HCT116 (cell line): ENCODE data around the gene SEC22C. TPM values are rescaled to one million over a fixed set of nuclear protein-coding genes. Genes with fewer than 3 reads are reported as not detected.

Experiments
- ATAC-seq: fragments of 200-7000 bp; cut with Tn5 transposase; 2 replicates; pipeline ENCODE4 v1.9.1; 2020; ENCODE audit warnings: mild to moderate bottlenecking, moderate library complexity
- BruUV-seq: library from RNA; stranded (reverse); fragments of 400-500 nt; replicated peaks from 2 replicates; lab custom pipeline; 2021; lab: Mats Ljungman, UMichigan
- CTCF ChIA-PET: fragments of 300-600 bp; sonication (Branson Sonifier 250); formaldehyde crosslinking; loops from one replicate; lab custom pipeline; 2021; ENCODE audit warnings: antibody characterized with exemption; lab: Charles Lee
- POLR2A ChIA-PET: fragments of 300-600, 350-600 bp; sonication (Branson Sonifier 250); formaldehyde crosslinking; loops from one replicate; lab custom pipeline; 2021; ENCODE audit warnings: antibody characterized with exemption; lab: Charles Lee
- RAD21 ChIA-PET, 2 experiments: fragments of 300-600 bp; sonication (Branson Sonifier 250); formaldehyde crosslinking; loops; one replicate each; lab custom pipeline; 2023; ENCODE audit warnings: low total read pairs in 2 of 2; ENCODE audit not compliant: uncharacterized antibody in 2 of 2, unreplicated experiment in 2 of 2, low non-redundant PET in 1 of 2; lab: Charles Lee
- DNase-seq: peaks from one replicate; pipeline ENCODE4 v3.0.0-alpha.2; 2010; ENCODE audit warnings: low read depth, low spot score
- H2AFZ ChIP-seq: fragments of 200-600 bp; shearing (Covaris generic), sonication (generic); 2 replicates; pipeline ENCODE4 v1.6.1; 2017; ENCODE audit warnings: low read depth, mixed run types, mixed read lengths, antibody characterized with exemption, low read length; ENCODE audit not compliant: poor library complexity, severe bottlenecking
- H3K27ac ChIP-seq: 2 replicates; pipeline ENCODE4 v1.5.1; 2012; ENCODE audit warnings: low read depth, low read length
- H3K27me3 ChIP-seq: fragments of 200-600 bp; sonication (generic); 2 replicates; pipeline ENCODE4 v1.6.1; 2016; ENCODE audit warnings: mixed run types, low read length, mixed read lengths; ENCODE audit not compliant: insufficient read depth
- H3K36me3 ChIP-seq, 2 experiments: fragments of 200-500 bp in 1 of 2; fragments of 200-600 bp in 1 of 2; sonication (Bioruptor generic) in 1 of 2; sonication (generic) in 1 of 2; 2 replicates each; pipeline versions ENCODE4 v1.5.1 to v1.6.1; 2014 to 2016; ENCODE audit warnings: low read length in 2 of 2, inconsistent platforms in 1 of 2, mixed read lengths in 1 of 2, mixed run types in 1 of 2; ENCODE audit not compliant: insufficient read depth in 2 of 2, control insufficient read depth in 1 of 2
- H3K4me1 ChIP-seq, 2 experiments: fragments of 200-600 bp in 1 of 2; sonication (generic) in 1 of 2; 2 replicates each; pipeline versions ENCODE4 v1.5.1 to v1.6.1; 2012 to 2017; ENCODE audit warnings: low read length in 2 of 2, inconsistent platforms in 1 of 2, mild to moderate bottlenecking in 1 of 2, mixed read lengths in 1 of 2, mixed run types in 1 of 2, moderate library complexity in 1 of 2; ENCODE audit not compliant: insufficient read depth in 2 of 2, control insufficient read depth in 1 of 2
- H3K4me2 ChIP-seq: fragments of 200-600 bp; sonication (generic); 2 replicates; pipeline ENCODE4 v1.6.1; 2017; ENCODE audit warnings: mixed run types, low read length, mixed read lengths
- H3K4me3 ChIP-seq, 2 experiments: fragments of 200-600 bp in 1 of 2; sonication (generic) in 1 of 2; replicated peaks in 1 of 2; 2 replicates each; pipeline ENCODE4 v1.5.1; 2011 to 2016; ENCODE audit warnings: low read length in 2 of 2, control low read depth in 1 of 2, low read depth in 1 of 2, mild to moderate bottlenecking in 1 of 2, mixed read lengths in 1 of 2, mixed run types in 1 of 2
- H3K79me2 ChIP-seq: fragments of 200-600 bp; sonication (generic); 2 replicates; pipeline ENCODE4 v1.6.1; 2017; ENCODE audit warnings: mild to moderate bottlenecking, mixed run types, low read length, moderate library complexity, mixed read lengths; ENCODE audit not compliant: insufficient read depth
- H3K9ac ChIP-seq: fragments of 200-600 bp; sonication (generic); 2 replicates; pipeline ENCODE4 v1.6.1; 2016; ENCODE audit warnings: low read length, mixed read lengths
- H3K9me2 ChIP-seq: fragments of 200-600 bp; sonication (generic), shearing (Covaris generic); 2 replicates; pipeline ENCODE4 v1.6.1; 2017; ENCODE audit warnings: mixed run types, mild to moderate bottlenecking, moderate library complexity; ENCODE audit not compliant: insufficient read depth
- H3K9me3 ChIP-seq, 2 experiments: fragments of 200-500 bp in 1 of 2; fragments of 200-600 bp in 1 of 2; sonication (Bioruptor generic) in 1 of 2; sonication (generic) in 1 of 2; 2 replicates each; pipeline ENCODE4 v1.6.1; 2014 to 2017; ENCODE audit warnings: low read length in 2 of 2, mixed read lengths in 2 of 2, inconsistent platforms in 1 of 2, low read depth in 1 of 2, mild to moderate bottlenecking in 1 of 2, mixed run types in 1 of 2, moderate library complexity in 1 of 2; ENCODE audit not compliant: control insufficient read depth in 1 of 2, insufficient read depth in 1 of 2
- H4K20me1 ChIP-seq: fragments of 200-600 bp; sonication (generic), shearing (Covaris generic); 2 replicates; pipeline ENCODE4 v1.6.1; 2017; ENCODE audit warnings: mixed run types, mild to moderate bottlenecking, moderate library complexity; ENCODE audit not compliant: insufficient read depth
- CBX3 ChIP-seq: IDR thresholded peaks from 2 replicates; pipeline ENCODE4 v1.6.1; 2012; ENCODE audit warnings: low read depth
- CEBPB ChIP-seq: IDR thresholded peaks from 2 replicates; pipeline ENCODE4 v1.6.1; 2012; ENCODE audit warnings: low read depth
- EGR1 ChIP-seq: IDR thresholded peaks from 2 replicates; pipeline ENCODE4 v1.6.1; 2012; ENCODE audit warnings: low read depth
- ELF1 ChIP-seq: IDR thresholded peaks from 2 replicates; pipeline ENCODE4 v1.6.1; 2012; ENCODE audit warnings: low read depth, borderline replicate concordance
- EZH2 ChIP-seq: fragments of 200-600 bp; sonication (generic); IDR thresholded peaks from 2 replicates; pipeline ENCODE4 v1.6.1; 2017; ENCODE audit warnings: antibody characterized with exemption, mixed run types
- EZH2phosphoT487 ChIP-seq: fragments of 200-600 bp; IDR thresholded peaks from 2 replicates; pipeline ENCODE4 v1.6.1; 2018; ENCODE audit warnings: antibody characterized with exemption, borderline replicate concordance
- FOSL1 ChIP-seq: IDR thresholded peaks from 2 replicates; pipeline ENCODE4 v1.6.1; 2012; ENCODE audit warnings: low read depth
- JUND ChIP-seq: IDR thresholded peaks from 2 replicates; pipeline ENCODE4 v1.6.1; 2012
- POLR2A ChIP-seq: IDR thresholded peaks from 2 replicates; pipeline ENCODE4 v1.7.0; 2011; ENCODE audit warnings: borderline replicate concordance; ENCODE audit not compliant: insufficient read depth, insufficient read length; ENCODE audit errors: extremely low read depth
- POLR2AphosphoS5 ChIP-seq: IDR thresholded peaks from 2 replicates; pipeline ENCODE4 v1.6.1; 2011; ENCODE audit warnings: mild to moderate bottlenecking, low read depth, low read length, moderate library complexity
- RAD21 ChIP-seq: IDR thresholded peaks from 2 replicates; pipeline ENCODE4 v1.6.1; 2012; ENCODE audit warnings: low read depth, mild to moderate bottlenecking
- SIN3A ChIP-seq: IDR thresholded peaks from 2 replicates; pipeline ENCODE4 v1.6.1; 2012; ENCODE audit warnings: low read depth
- SP1 ChIP-seq: IDR thresholded peaks from 2 replicates; pipeline ENCODE4 v1.6.1; 2012; ENCODE audit warnings: low read depth
- TCF7L2 ChIP-seq: IDR thresholded peaks from 2 replicates; pipeline ENCODE4 v1.7.0; 2011; ENCODE audit warnings: borderline replicate concordance, inconsistent platforms; ENCODE audit not compliant: insufficient read depth, insufficient read length; ENCODE audit errors: extremely low read depth
- YY1 ChIP-seq: IDR thresholded peaks from 2 replicates; pipeline ENCODE4 v1.6.1; 2011; ENCODE audit warnings: low read length, low read depth, moderate library complexity, mild to moderate bottlenecking; ENCODE audit not compliant: insufficient replicate concordance; ENCODE audit errors: extremely low read depth
- ZFX ChIP-seq: fragments of 450-650 bp; IDR thresholded peaks from 2 replicates; pipeline ENCODE4 v1.6.1; 2017
- ZNF274 ChIP-seq: fragments of 200-500 bp; sonication (Bioruptor generic); IDR thresholded peaks from 2 replicates; pipeline ENCODE4 v1.6.1; 2014; ENCODE audit warnings: mild to moderate bottlenecking, low read depth, low read length, inconsistent platforms
- intact Hi-C: fragments of 100-400 bp; cut with micrococcal nuclease; formaldehyde crosslinking; loops from 2 replicates; pipeline ENCODE4 v1.10.0; 2022
- total RNA-seq: library from RNA; stranded (reverse); gene quantifications from one replicate; pipeline ENCODE4 v1.2.1, GENCODE V29; 2021; ENCODE audit not compliant: unreplicated experiment
- TF ChIP-seq, protein P1 (sequence below): IDR thresholded peaks from 2 replicates; pipeline ENCODE4 v1.6.1; 2011; ENCODE audit warnings: mild to moderate bottlenecking, low read length, moderate library complexity; ENCODE audit not compliant: insufficient replicate concordance; ENCODE audit errors: extremely low read depth
- TF ChIP-seq, protein P2 (sequence below), 3 experiments: fragments of 200-600 bp in 1 of 3; sonication (generic) in 1 of 3; IDR thresholded peaks in 2 of 3; conservative IDR thresholded peaks in 1 of 3; 2 replicates each; pipeline ENCODE4 v1.5.1; 2012 to 2017; ENCODE audit warnings: low read depth in 2 of 3, low read length in 2 of 3, antibody characterized with exemption in 1 of 3, borderline replicate concordance in 1 of 3, control low read depth in 1 of 3, mild to moderate bottlenecking in 1 of 3, mixed read lengths in 1 of 3, mixed run types in 1 of 3, moderate library complexity in 1 of 3; ENCODE audit not compliant: insufficient read depth in 1 of 3
- TF ChIP-seq, protein P3 (sequence below): IDR thresholded peaks from 2 replicates; pipeline ENCODE4 v1.6.1; 2012
- TF ChIP-seq, protein P4 (sequence below): IDR thresholded peaks from 2 replicates; pipeline ENCODE4 v1.6.1; 2012

SEC22C gene
- total RNA-seq, 1 experiment from 2014 or later: 43.4 TPM

DNA sequence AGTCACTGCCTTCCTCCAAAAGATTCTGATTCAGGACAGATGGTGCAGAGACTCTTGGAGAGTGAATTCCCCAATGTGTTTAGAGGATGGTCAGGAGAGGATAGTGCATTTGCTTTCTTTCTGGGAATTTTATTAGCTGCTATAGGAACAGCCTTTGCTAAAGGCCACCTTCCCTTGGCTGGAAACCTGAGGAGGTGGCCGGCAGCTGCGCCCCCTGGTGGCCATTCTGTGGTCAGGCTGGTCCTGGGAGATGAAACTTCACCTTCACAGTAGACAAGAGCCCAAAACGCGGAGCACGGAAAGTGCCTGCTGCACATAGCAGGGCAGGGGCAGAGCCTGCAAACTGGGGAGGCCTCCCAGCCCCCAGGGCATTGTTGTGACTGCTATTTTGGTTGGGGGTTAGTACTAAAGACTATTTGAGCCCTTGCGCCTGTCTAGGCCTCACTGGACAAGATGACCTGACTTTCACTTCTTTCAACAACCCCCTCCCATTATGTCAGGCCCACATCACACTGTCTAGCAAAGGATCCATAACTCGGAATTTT lies 34.3 kb downstream of the SEC22C start:
- Histone ChIP-seq H2AFZ (no peak overlapping the region), H3K9ac (no peak overlapping the region), H4K20me1 (no peaks in the 10 kb centered on the region), H3K27ac (no peak overlapping the region)
- TF ChIP-seq ELF1 (no peak), YY1 (peak; percentile 31), POLR2A (no peak), JUND (no peak), CBX3 (no peak), CEBPB (no peak), FOSL1 (no peak), SIN3A (no peak), TCF7L2 (no peak), RAD21 (peak; percentile 57), POLR2AphosphoS5 (0 out of 2 replicates have a peak, but pooled peaks have one; percentile 24), ZNF274 (no peak), EGR1 (no peak), EZH2 (no peak), SP1 (no peak), ZFX (no peak), EZH2phosphoT487 (no peak)
- TF ChIP-seq, protein P1, sequence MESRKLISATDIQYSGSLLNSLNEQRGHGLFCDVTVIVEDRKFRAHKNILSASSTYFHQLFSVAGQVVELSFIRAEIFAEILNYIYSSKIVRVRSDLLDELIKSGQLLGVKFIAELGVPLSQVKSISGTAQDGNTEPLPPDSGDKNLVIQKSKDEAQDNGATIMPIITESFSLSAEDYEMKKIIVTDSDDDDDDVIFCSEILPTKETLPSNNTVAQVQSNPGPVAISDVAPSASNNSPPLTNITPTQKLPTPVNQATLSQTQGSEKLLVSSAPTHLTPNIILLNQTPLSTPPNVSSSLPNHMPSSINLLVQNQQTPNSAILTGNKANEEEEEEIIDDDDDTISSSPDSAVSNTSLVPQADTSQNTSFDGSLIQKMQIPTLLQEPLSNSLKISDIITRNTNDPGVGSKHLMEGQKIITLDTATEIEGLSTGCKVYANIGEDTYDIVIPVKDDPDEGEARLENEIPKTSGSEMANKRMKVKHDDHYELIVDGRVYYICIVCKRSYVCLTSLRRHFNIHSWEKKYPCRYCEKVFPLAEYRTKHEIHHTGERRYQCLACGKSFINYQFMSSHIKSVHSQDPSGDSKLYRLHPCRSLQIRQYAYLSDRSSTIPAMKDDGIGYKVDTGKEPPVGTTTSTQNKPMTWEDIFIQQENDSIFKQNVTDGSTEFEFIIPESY: no peak
- TF ChIP-seq, protein P2, sequence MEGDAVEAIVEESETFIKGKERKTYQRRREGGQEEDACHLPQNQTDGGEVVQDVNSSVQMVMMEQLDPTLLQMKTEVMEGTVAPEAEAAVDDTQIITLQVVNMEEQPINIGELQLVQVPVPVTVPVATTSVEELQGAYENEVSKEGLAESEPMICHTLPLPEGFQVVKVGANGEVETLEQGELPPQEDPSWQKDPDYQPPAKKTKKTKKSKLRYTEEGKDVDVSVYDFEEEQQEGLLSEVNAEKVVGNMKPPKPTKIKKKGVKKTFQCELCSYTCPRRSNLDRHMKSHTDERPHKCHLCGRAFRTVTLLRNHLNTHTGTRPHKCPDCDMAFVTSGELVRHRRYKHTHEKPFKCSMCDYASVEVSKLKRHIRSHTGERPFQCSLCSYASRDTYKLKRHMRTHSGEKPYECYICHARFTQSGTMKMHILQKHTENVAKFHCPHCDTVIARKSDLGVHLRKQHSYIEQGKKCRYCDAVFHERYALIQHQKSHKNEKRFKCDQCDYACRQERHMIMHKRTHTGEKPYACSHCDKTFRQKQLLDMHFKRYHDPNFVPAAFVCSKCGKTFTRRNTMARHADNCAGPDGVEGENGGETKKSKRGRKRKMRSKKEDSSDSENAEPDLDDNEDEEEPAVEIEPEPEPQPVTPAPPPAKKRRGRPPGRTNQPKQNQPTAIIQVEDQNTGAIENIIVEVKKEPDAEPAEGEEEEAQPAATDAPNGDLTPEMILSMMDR (IDR thresholded peaks at IDR 0.05 in 2 of 3, conservative IDR thresholded peaks at IDR 0.05 in 1 of 3; ENCODE audit: borderline replicate concordance in 1 of 3, insufficient read depth in 1 of 3, low read depth in 2 of 3, low read length in 2 of 3): peak; percentile 69 to 99 (median 98); a peak in 5 of 6 replicates
- TF ChIP-seq, protein P3, sequence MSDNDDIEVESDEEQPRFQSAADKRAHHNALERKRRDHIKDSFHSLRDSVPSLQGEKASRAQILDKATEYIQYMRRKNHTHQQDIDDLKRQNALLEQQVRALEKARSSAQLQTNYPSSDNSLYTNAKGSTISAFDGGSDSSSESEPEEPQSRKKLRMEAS: no peak
- TF ChIP-seq, protein P4, sequence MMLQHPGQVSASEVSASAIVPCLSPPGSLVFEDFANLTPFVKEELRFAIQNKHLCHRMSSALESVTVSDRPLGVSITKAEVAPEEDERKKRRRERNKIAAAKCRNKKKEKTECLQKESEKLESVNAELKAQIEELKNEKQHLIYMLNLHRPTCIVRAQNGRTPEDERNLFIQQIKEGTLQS: no peak
- TF ChIP-seq, all 23 proteins: peak for 4
- BruUV-seq: no TSS peak
- Histone ChIP-seq H3K4me2 (no peak overlapping the region), H3K9me2 (no peaks in the 10 kb centered on the region), H3K4me3 (no peak overlapping the region), H3K27me3 (no peaks in the 10 kb centered on the region), H3K9me3 (no peaks in the 10 kb centered on the region), H3K36me3 (peaks cover 4 to 5% of the 10 kb centered on the region in 2 experiments; a peak in 3 of 4 replicates), H3K4me1 (no peaks in the 10 kb centered on the region), H3K79me2 (no peaks in the 10 kb centered on the region)
- ATAC-seq (peak; percentile 96), DNase-seq (peak; percentile 31)
- RAD21 ChIA-PET: no interaction called here
- CTCF ChIA-PET: interaction anchor here (0.5 to 4.0 kb wide), 8 partner anchors 11 to 318 kb away, joined by 3 to 24 read pairs (median 4); no protein-coding TSS in a partner anchor
- intact Hi-C loops: loop anchor here (1.0 to 10.0 kb wide), 5 partner anchors 105 to 430 kb away; no protein-coding TSS in a partner anchor
- POLR2A ChIA-PET: interaction anchor here (0.6 kb wide), 1 partner anchor 19 kb away, joined by 3 read pairs; no protein-coding TSS in a partner anchor
